Chondrocyte (in vitro differentiated cells): ENCODE results near the gene FJX1. TPM values are rescaled to one million over a fixed set of nuclear protein-coding genes. Genes with fewer than 3 reads are reported as not detected.

Experiments
- DNase-seq: peaks from one replicate; pipeline ENCODE4 v3.0.0; 2021; ENCODE audit warnings: mixed read lengths, low spot score
- H3K27ac Mint-ChIP-seq: one replicate; pipeline ENCODE4 v1.8.0; 2021; ENCODE audit warnings: mild to moderate bottlenecking, moderate library complexity, mixed read lengths; ENCODE audit not compliant: unreplicated experiment
- H3K27me3 Mint-ChIP-seq: 2 replicates; pipeline ENCODE4 v1.8.0; 2021; ENCODE audit warnings: low read depth, mixed read lengths
- H3K36me3 Mint-ChIP-seq: 2 replicates; pipeline ENCODE4 v1.8.0; 2021; ENCODE audit warnings: low read depth, mixed read lengths
- H3K4me1 Mint-ChIP-seq: 2 replicates; pipeline ENCODE4 v1.8.0; 2021; ENCODE audit warnings: low read depth, mild to moderate bottlenecking, mixed read lengths
- H3K4me3 Mint-ChIP-seq: one replicate; pipeline ENCODE4 v1.8.0; 2021; ENCODE audit warnings: mild to moderate bottlenecking, moderate library complexity, mixed read lengths; ENCODE audit not compliant: unreplicated experiment
- H3K9me3 Mint-ChIP-seq: 2 replicates; pipeline ENCODE4 v1.8.0; 2021; ENCODE audit warnings: low read depth, mixed read lengths
- CTCF ChIP-seq: fragments of 200-600 bp; sonication (generic); IDR thresholded peaks from 2 replicates; pipeline ENCODE4 v1.5.0; 2021; ENCODE audit warnings: antibody characterized with exemption, mild to moderate bottlenecking, moderate library complexity
- long read RNA-seq: library from polyadenylated mRNA; stranded (forward); transcript quantifications from one replicate; pipeline ENCODE4 v2.0.0, GENCODE V29; 2021
- total RNA-seq: library from RNA; stranded (reverse); gene quantifications from 3 replicates; pipeline ENCODE4 v1.2.1, GENCODE V29; 2021

FJX1 gene, protein sequence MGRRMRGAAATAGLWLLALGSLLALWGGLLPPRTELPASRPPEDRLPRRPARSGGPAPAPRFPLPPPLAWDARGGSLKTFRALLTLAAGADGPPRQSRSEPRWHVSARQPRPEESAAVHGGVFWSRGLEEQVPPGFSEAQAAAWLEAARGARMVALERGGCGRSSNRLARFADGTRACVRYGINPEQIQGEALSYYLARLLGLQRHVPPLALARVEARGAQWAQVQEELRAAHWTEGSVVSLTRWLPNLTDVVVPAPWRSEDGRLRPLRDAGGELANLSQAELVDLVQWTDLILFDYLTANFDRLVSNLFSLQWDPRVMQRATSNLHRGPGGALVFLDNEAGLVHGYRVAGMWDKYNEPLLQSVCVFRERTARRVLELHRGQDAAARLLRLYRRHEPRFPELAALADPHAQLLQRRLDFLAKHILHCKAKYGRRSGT
- total RNA-seq, result 15.2 to 22.8 TPM (median 15.9 TPM) in 3 replicates
- long read RNA-seq, transcript FJX1-201 (1 exons, 2,450 nt), result major isoform, 58 of 59 reads
- long read RNA-seq, partial matches to known transcripts, result 0 of 59 reads
- long read RNA-seq, other reads (novel, unspliced or antisense), result 1 of 59 reads

DNA sequence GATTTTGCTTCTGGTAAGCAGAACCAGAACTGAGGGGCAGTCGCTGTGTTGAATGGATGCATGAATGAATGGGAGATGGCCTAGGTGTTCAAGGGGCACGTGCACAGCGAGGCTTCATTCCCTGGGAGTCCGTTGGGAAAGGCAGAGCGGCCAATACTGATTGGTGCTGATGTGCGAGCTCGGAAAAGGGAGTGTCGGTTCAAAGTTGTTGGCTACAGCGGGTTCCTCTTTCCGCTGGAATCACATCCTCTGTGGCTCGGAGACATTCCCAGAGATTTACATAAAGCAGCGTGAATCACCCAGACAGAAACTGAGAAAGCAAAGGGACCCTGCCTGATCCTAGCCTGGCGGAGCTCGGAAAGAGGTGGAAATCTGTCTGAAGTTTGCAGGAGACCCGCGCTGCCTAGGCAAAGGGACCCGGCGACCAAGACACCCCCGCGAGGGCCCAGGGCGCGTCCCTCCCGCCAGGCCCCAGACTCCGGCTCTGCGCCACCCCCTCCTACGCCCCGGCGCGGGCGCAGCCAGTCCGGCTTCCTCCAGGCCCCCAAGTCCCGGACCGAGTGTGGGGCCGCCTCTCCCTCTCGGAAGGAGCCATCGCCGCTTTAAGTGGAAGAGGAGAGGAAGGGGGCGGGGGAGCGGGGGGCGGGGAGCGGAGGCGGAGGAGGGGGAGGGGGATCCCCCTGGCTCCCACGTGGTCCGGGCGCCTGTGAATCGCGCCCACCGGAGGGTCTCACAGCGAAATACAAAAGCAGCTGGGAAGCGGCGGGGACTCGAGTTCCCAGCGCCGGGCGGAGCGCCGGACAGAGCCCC, at the start of gene FJX1:
TSS of gene FJX1 (plus strand) at position 774 of the 810 bp plus-strand sequence. CDS start 177 bp downstream, outside the sequence.
- H3K27me3 Mint-ChIP-seq, result no peaks in the 10 kb centered on the region
- peaks cover 49% of the 10 kb centered on the region for H3K4me1 Mint-ChIP-seq
- H3K9me3 Mint-ChIP-seq, result no peaks in the 10 kb centered on the region
- peak within 1 kb of the TSS; percentile 91 for H3K27ac Mint-ChIP-seq
- no peaks in the 10 kb centered on the region for H3K36me3 Mint-ChIP-seq
- TF ChIP-seq CTCF, result no peak
- peak within 1 kb of the TSS; percentile 82 for H3K4me3 Mint-ChIP-seq
- DNase-seq, result peak; percentile 85

GRCh38 chr11:35571696-35572095, 46.6 kb upstream of the FJX1 start:
- Mint-ChIP-seq H3K27ac (no peak overlapping the region), H3K9me3 (peaks cover 5% of the 10 kb centered on the region), H3K36me3 (peaks cover 5% of the 10 kb centered on the region), H3K4me3 (no peak overlapping the region), H3K27me3 (peaks cover 5% of the 10 kb centered on the region), H3K4me1 (no peaks in the 10 kb centered on the region)
- TF ChIP-seq CTCF, result no peak
- no peak for DNase-seq

DNA sequence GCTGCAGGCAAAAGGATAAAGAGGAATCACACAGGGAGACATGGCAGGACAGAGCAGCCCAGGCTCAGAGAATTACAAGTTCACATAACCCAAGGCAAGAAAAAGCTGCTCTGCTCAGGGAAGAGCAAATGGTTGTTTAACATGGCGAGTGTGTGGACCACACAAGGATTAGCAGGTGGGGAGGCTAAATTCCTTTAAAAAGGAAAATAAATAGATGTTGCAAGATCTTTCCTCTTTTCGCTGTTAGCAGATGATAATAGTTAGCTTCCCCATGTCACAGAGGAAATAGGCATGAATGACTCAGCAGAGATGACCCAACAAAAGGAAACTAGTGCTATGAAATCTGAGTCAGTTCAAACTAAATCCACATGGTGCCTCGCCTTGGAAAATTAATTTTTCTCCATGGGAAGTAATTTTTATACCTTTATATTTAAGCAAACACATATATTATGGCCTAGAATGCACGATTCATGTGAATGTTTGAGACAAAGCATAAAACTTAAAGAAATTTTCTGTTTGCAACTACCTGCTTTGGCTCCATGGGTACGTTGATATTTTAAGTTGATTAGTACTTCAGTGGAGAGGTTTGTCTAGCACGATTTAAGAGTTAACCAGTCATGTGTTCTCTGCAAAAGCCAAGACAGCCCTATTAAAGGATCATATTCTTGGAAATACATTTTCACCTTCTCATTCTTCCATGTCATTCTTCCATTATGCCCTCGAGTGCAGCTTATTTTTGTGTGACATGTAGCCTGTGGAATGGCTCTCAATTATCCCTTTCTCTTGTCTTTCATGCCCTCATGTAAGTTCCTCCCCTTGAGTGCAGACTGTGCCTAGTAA, 38.5 kb upstream of the FJX1 start:
- DNase-seq, result no peak
- Mint-ChIP-seq H3K9me3 (no peaks in the 10 kb centered on the region), H3K27me3 (no peaks in the 10 kb centered on the region), H3K4me3 (peak overlapping the region; percentile 39), H3K36me3 (no peaks in the 10 kb centered on the region), H3K4me1 (peaks cover 43% of the 10 kb centered on the region), H3K27ac (peak overlapping the region; percentile 97)
- no peak for TF ChIP-seq CTCF

DNA sequence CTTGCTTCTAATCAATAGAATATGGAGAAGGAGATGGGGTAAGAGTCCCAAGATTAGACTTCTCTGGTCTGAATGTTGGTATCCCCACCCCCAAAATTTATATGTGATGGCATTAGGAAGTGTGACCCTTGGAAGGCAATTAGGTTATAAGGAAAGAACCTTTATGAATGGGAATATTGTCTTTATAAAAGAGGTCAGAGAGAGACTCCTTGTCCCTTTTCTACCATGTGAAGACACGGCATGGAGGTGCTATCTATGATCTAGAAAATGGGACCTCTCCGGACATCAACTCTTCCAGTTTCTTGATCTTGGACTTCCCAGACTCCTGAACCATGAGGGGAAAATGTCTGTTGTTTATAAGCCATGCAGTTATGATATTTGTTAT, 37.9 kb upstream of the FJX1 start:
- no peaks in the 10 kb centered on the region for H3K9me3 Mint-ChIP-seq
- no peak for TF ChIP-seq CTCF
- no peaks in the 10 kb centered on the region for H3K36me3 Mint-ChIP-seq
- H3K27me3 Mint-ChIP-seq, result no peaks in the 10 kb centered on the region
- DNase-seq, result no peak
- H3K4me1 Mint-ChIP-seq, result peaks cover 43% of the 10 kb centered on the region
- no peak overlapping the region for H3K4me3 Mint-ChIP-seq
- peak overlapping the region; percentile 97 for H3K27ac Mint-ChIP-seq
